Activated naive CD4-positive, alpha-beta T cell treated with anti-CD3 and anti-CD28 coated beads for 36 hours (primary cell): ENCODE data around the gene ZNF219. TPM values are rescaled to one million over a fixed set of nuclear protein-coding genes. Genes with fewer than 3 reads are reported as not detected.
"Not testable (repeated sequence)": the region's sequence is repeated elsewhere in the genome, so short reads cannot be mapped to it uniquely, and the experiment has no call there.

Source experiments
- CTCF ChIA-PET: fragments of 350-600 bp; sonication (Branson Sonifier 250); formaldehyde crosslinking; loops from one replicate; lab custom pipeline; 2021; ENCODE audit warnings: antibody characterized with exemption; lab: Charles Lee
- DNase-seq: peaks from one replicate; pipeline ENCODE4 v3.0.0-alpha.2; 2020
- H3K27ac Mint-ChIP-seq: one replicate; pipeline ENCODE4 v1.8.0; 2021; ENCODE audit warnings: mild to moderate bottlenecking, mixed read lengths
- H3K27me3 Mint-ChIP-seq: one replicate; pipeline ENCODE4 v1.8.0; 2021; ENCODE audit warnings: low read depth, mixed read lengths
- H3K36me3 Mint-ChIP-seq: one replicate; pipeline ENCODE4 v1.8.0; 2021; ENCODE audit warnings: low read depth, mixed read lengths
- H3K4me1 Mint-ChIP-seq: one replicate; pipeline ENCODE4 v1.8.0; 2021; ENCODE audit warnings: low read depth, mixed read lengths
- H3K4me3 Mint-ChIP-seq: one replicate; pipeline ENCODE4 v1.8.0; 2021; ENCODE audit warnings: mild to moderate bottlenecking, moderate library complexity, mixed read lengths
- H3K9me3 Mint-ChIP-seq: one replicate; pipeline ENCODE4 v1.8.0; 2021; ENCODE audit warnings: mixed read lengths
- intact Hi-C: fragments of 100-400 bp; cut with micrococcal nuclease; formaldehyde crosslinking; loops from one replicate; pipeline ENCODE4 v1.15.1; 2023
- total RNA-seq, 2 experiments: library from RNA; stranded (reverse); gene quantifications; one replicate each; pipeline ENCODE4 v1.2.3, GENCODE V29; 2021

Gene ZNF219
- total RNA-seq, 2 experiments from 2014 or later = 8.3 to 9.2 TPM

- DNase-seq = no peak
- H3K4me1 Mint-ChIP-seq = peaks cover 8% of the 10 kb centered on the region
- H3K9me3 Mint-ChIP-seq = no peaks in the 10 kb centered on the region
- no peak overlapping the region for H3K27ac Mint-ChIP-seq
- no peak overlapping the region for H3K4me3 Mint-ChIP-seq
- intact Hi-C loops = no loop called here
- peaks cover 2% of the 10 kb centered on the region for H3K27me3 Mint-ChIP-seq
- H3K36me3 Mint-ChIP-seq = no peaks in the 10 kb centered on the region
- CTCF ChIA-PET = interaction anchor here (0.9 to 2.6 kb wide), 5 partner anchors 12 to 44 kb away, joined by 3 to 16 read pairs (median 7); no protein-coding TSS in a partner anchor
These were observed 49.8 kb downstream of the ZNF219 start for GRCh38 chr14:21048638-21049037.

- DNase-seq = no peak
- H3K27me3 Mint-ChIP-seq = peaks cover 5% of the 10 kb centered on the region
- intact Hi-C loops = no loop called here
These were observed 51.1 kb downstream of the ZNF219 start for GRCh38 chr14:21047378-21047781.

GRCh38 chr14:21043974-21044618, 54.4 kb downstream of the ZNF219 start:
- CTCF ChIA-PET = interaction anchor here (0.8 to 7.2 kb wide), 7 partner anchors 12 to 73 kb away, joined by 3 to 147 read pairs (median 3); no protein-coding TSS in a partner anchor
- Mint-ChIP-seq H3K4me3 (no peak overlapping the region), H3K4me1 (peaks cover 8% of the 10 kb centered on the region), H3K27ac (no peak overlapping the region), H3K9me3 (no peaks in the 10 kb centered on the region), H3K27me3 (peaks cover 9% of the 10 kb centered on the region), H3K36me3 (no peaks in the 10 kb centered on the region)
- intact Hi-C loops = no loop called here
- no peak for DNase-seq

More at GRCh38 chr14:21047378-21047781, 51.1 kb downstream of the ZNF219 start:
- no peaks in the 10 kb centered on the region for H3K9me3 Mint-ChIP-seq
- no peak overlapping the region for H3K27ac Mint-ChIP-seq
- CTCF ChIA-PET = interaction anchor here (0.8 to 2.6 kb wide), 10 partner anchors 15 to 89 kb away, joined by 3 to 16 read pairs (median 4); no protein-coding TSS in a partner anchor
- H3K36me3 Mint-ChIP-seq = no peaks in the 10 kb centered on the region
- no peak overlapping the region for H3K4me3 Mint-ChIP-seq
- peaks cover 8% of the 10 kb centered on the region for H3K4me1 Mint-ChIP-seq

GRCh38 chr14:21043387-21043973, 55.0 kb downstream of the ZNF219 start:
- H3K36me3 Mint-ChIP-seq = no peaks in the 10 kb centered on the region
- H3K9me3 Mint-ChIP-seq = no peaks in the 10 kb centered on the region
- H3K4me1 Mint-ChIP-seq = peaks cover 8% of the 10 kb centered on the region
- H3K27ac Mint-ChIP-seq = no peak overlapping the region
- peaks cover 9% of the 10 kb centered on the region for H3K27me3 Mint-ChIP-seq
- H3K4me3 Mint-ChIP-seq = no peak overlapping the region
- intact Hi-C loops = no loop called here
- no peak for DNase-seq
- CTCF ChIA-PET = interaction anchor here (0.9 to 7.2 kb wide), 5 partner anchors 25 to 72 kb away, joined by 3 to 147 read pairs (median 4); no protein-coding TSS in a partner anchor

GRCh38 chr14:21042918-21043317, 55.5 kb downstream of the ZNF219 start:
- H3K9me3 Mint-ChIP-seq = no peaks in the 10 kb centered on the region
- no peak overlapping the region for H3K4me3 Mint-ChIP-seq
- intact Hi-C loops = no loop called here
- peaks cover 9% of the 10 kb centered on the region for H3K27me3 Mint-ChIP-seq
- no peaks in the 10 kb centered on the region for H3K36me3 Mint-ChIP-seq
- no peak overlapping the region for H3K27ac Mint-ChIP-seq
- H3K4me1 Mint-ChIP-seq = peaks cover 8% of the 10 kb centered on the region
- CTCF ChIA-PET = interaction anchor here (1.3 to 7.2 kb wide), 3 partner anchors 25 to 53 kb away, joined by 4 to 147 read pairs (median 4); no protein-coding TSS in a partner anchor
- DNase-seq = no peak

- no peak for DNase-seq
- CTCF ChIA-PET = interaction anchor here (0.7 to 7.2 kb wide), 4 partner anchors 26 to 55 kb away, joined by 3 to 147 read pairs (median 10); no protein-coding TSS in a partner anchor
- intact Hi-C loops = no loop called here
- Mint-ChIP-seq H3K4me1 (peaks cover 8% of the 10 kb centered on the region), H3K36me3 (no peaks in the 10 kb centered on the region), H3K9me3 (no peaks in the 10 kb centered on the region), H3K27me3 (peaks cover 9% of the 10 kb centered on the region), H3K27ac (no peak within 1 kb of the TSS), H3K4me3 (no peak within 1 kb of the TSS)
These were observed 56.6 kb downstream of the ZNF219 start, which contains the start of gene RNASE7 for GRCh38 chr14:21041676-21042433. Gene RNASE7, plus strand, starts transcription at chr14:21042362. Its CDS starts 631 bp downstream, at chr14:21042993.

- not testable (repeated sequence) for H3K9me3 Mint-ChIP-seq, H3K36me3 Mint-ChIP-seq, H3K27me3 Mint-ChIP-seq, H3K4me3 Mint-ChIP-seq, H3K27ac Mint-ChIP-seq, DNase-seq, H3K4me1 Mint-ChIP-seq
- CTCF ChIA-PET = interaction anchor here (0.6 to 7.2 kb wide), 10 partner anchors 23 to 395 kb away, joined by 3 to 147 read pairs (median 4); no protein-coding TSS in a partner anchor
- intact Hi-C loops = loop anchor here (1.0 kb wide), 3 partner anchors 27 to 184 kb away; no protein-coding TSS in a partner anchor
These were observed 57.5 kb downstream of the ZNF219 start for GRCh38 chr14:21040941-21041340.

- Mint-ChIP-seq H3K9me3 (no peaks in the 10 kb centered on the region), H3K36me3 (no peaks in the 10 kb centered on the region), H3K27me3 (peaks cover 9% of the 10 kb centered on the region), H3K4me1 (peaks cover 8% of the 10 kb centered on the region), H3K4me3 (no peak overlapping the region), H3K27ac (no peak overlapping the region)
- intact Hi-C loops = loop anchor here (1.0 kb wide), 3 partner anchors 26 to 183 kb away; no protein-coding TSS in a partner anchor
- DNase-seq = no peak
- CTCF ChIA-PET = interaction anchor here (0.6 to 7.2 kb wide), 15 partner anchors 17 to 394 kb away, joined by 3 to 147 read pairs (median 4); partner anchors contain the start of gene SLC39A2
These were observed 58.0 kb downstream of the ZNF219 start for GRCh38 chr14:21040370-21040925.

Other genes starting within 250 kb of the ZNF219 start
- not detected for gene RNASE3, start 207.3 kb downstream of the ZNF219 start, total RNA-seq
- not detected for gene RNASE2, start 143.2 kb downstream of the ZNF219 start, total RNA-seq
- 10 to 100 TPM; 90.9 to 97.5 TPM for gene METTL17, start 108.7 kb downstream of the ZNF219 start, total RNA-seq
- not detected for gene SLC39A2, start 99.4 kb downstream of the ZNF219 start, total RNA-seq
- 1 to 10 TPM; 8.4 to 8.8 TPM for gene NDRG2, start 73.6 kb downstream of the ZNF219 start, total RNA-seq
- not detected for gene TPPP2, start 68.4 kb downstream of the ZNF219 start, total RNA-seq
- not detected for gene RNASE13, start 63.8 kb downstream of the ZNF219 start, total RNA-seq
- gene RNASE7, start 56.3 kb downstream of the ZNF219 start, total RNA-seq = not detected
- not detected for gene RNASE8, start 40.8 kb downstream of the ZNF219 start, total RNA-seq
- not detected for gene ARHGEF40, start 28.4 kb downstream of the ZNF219 start, total RNA-seq
- not detected for gene TMEM253, start 2.4 kb upstream of the ZNF219 start, total RNA-seq
- gene OR5AU1, start 57.4 kb upstream of the ZNF219 start, total RNA-seq = not detected
- 1,000 to 10,000 TPM; 1,252 to 1,377 TPM for gene HNRNPC, start 170.8 kb upstream of the ZNF219 start, total RNA-seq
- not detected for gene RPGRIP1, start 181.4 kb upstream of the ZNF219 start, total RNA-seq